RCC 7860 (cell line): ENCODE data around the gene ZNF385C.

ENCODE experiments used
- DNase-seq: peaks from one replicate; pipeline ENCODE4 v3.0.0-alpha.2; 2015; ENCODE audit warnings: low spot score
- FAIRE-seq: peaks from 2 replicates; lab custom pipeline; 2012; peaks lifted over from hg19 to GRCh38; lab: Jason Lieb, UNC

The ZNF385C gene

GRCh38 chr17:42109086-42109485, 10.8 kb upstream of the ZNF385C start:
- FAIRE-seq: no peak
- DNase-seq: no peak

- FAIRE-seq (no peak), DNase-seq (no peak)
These were observed 9.6 kb upstream of the ZNF385C start for GRCh38 chr17:42107597-42108576.

GRCh38 chr17:42107124-42107523, 8.9 kb upstream of the ZNF385C start:
- no peak for DNase-seq
- no peak for FAIRE-seq

- FAIRE-seq (no peak), DNase-seq (no peak)
These were observed 7.7 kb upstream of the ZNF385C start for GRCh38 chr17:42106009-42106408.

- FAIRE-seq: no peak
- no peak for DNase-seq
These were observed 6.0 kb upstream of the ZNF385C start for GRCh38 chr17:42104264-42104663.

- FAIRE-seq: no peak
- no peak for DNase-seq
These were observed 5.1 kb upstream of the ZNF385C start for GRCh38 chr17:42103221-42103954.

GRCh38 chr17:42101513-42102292, 3.4 kb upstream of the ZNF385C start:
- no peak for FAIRE-seq
- DNase-seq: peak; percentile 39

GRCh38 chr17:42098730-42099399, 592 bp upstream of the ZNF385C start:
- DNase-seq: no peak
- no peak for FAIRE-seq

GRCh38 chr17:42096360-42097111, 1.7 kb downstream of the ZNF385C start:
- FAIRE-seq: no peak
- no peak for DNase-seq

GRCh38 chr17:42094375-42095069, 3.8 kb downstream of the ZNF385C start:
- FAIRE-seq (no peak), DNase-seq (no peak)

GRCh38 chr17:42092939-42093338, 5.3 kb downstream of the ZNF385C start:
- FAIRE-seq: no peak
- DNase-seq: no peak

GRCh38 chr17:42090964-42091790, 7.1 kb downstream of the ZNF385C start:
- FAIRE-seq (no peak), DNase-seq (no peak)

GRCh38 chr17:42088736-42089135, 9.5 kb downstream of the ZNF385C start:
- DNase-seq (no peak), FAIRE-seq (no peak)

- DNase-seq: no peak
- no peak for FAIRE-seq
These were observed 10.3 kb downstream of the ZNF385C start for GRCh38 chr17:42087736-42088705.

GRCh38 chr17:42087042-42087701, 11.1 kb downstream of the ZNF385C start:
- FAIRE-seq (no peak), DNase-seq (no peak)

- FAIRE-seq (no peak), DNase-seq (no peak)
These were observed 16.6 kb downstream of the ZNF385C start for GRCh38 chr17:42081516-42082129.
